H9 (cell line): ENCODE measurements around the gene ELANE. TPM values are rescaled to one million over a fixed set of nuclear protein-coding genes. Genes with fewer than 3 reads are reported as not detected.

Experiments used
- DNase-seq: peaks from one replicate; pipeline ENCODE4 v3.0.0-alpha.2; 2017
- H2AFZ ChIP-seq: one replicate; pipeline ENCODE4 v1.6.1; 2013; ENCODE audit warnings: mild to moderate bottlenecking, low read length, control low read depth, moderate library complexity
- H2AK5ac ChIP-seq: 2 replicates; pipeline ENCODE4 v1.6.1; 2013; ENCODE audit warnings: low read length, control low read depth, mixed read lengths; ENCODE audit not compliant: insufficient read length
- H2BK120ac ChIP-seq: one replicate; pipeline ENCODE4 v1.6.1; 2013; ENCODE audit warnings: low read depth, mild to moderate bottlenecking, low read length, control low read depth, inconsistent platforms; ENCODE audit not compliant: poor library complexity, severe bottlenecking
- H2BK12ac ChIP-seq: 2 replicates; pipeline ENCODE4 v1.6.1; 2013; ENCODE audit warnings: low read length, control low read depth, mixed read lengths, low read depth; ENCODE audit not compliant: insufficient read length
- H2BK15ac ChIP-seq: 2 replicates; pipeline ENCODE4 v1.6.1; 2013; ENCODE audit warnings: low read depth, low read length, control low read depth
- H2BK20ac ChIP-seq: one replicate; pipeline ENCODE4 v1.6.1; 2013; ENCODE audit warnings: low read depth, mild to moderate bottlenecking, low read length, control low read depth, inconsistent platforms; ENCODE audit not compliant: poor library complexity, severe bottlenecking
- H2BK5ac ChIP-seq: 2 replicates; pipeline ENCODE4 v1.6.1; 2013; ENCODE audit warnings: low read length, control low read depth, mixed read lengths; ENCODE audit not compliant: insufficient read length
- H3K14ac ChIP-seq: 2 replicates; pipeline ENCODE4 v1.6.1; 2013; ENCODE audit warnings: low read length, control low read depth; ENCODE audit not compliant: insufficient read depth
- H3K18ac ChIP-seq: 2 replicates; pipeline ENCODE4 v1.6.1; 2013; ENCODE audit warnings: low read depth, mild to moderate bottlenecking, mixed read lengths, low read length, control low read depth; ENCODE audit not compliant: insufficient read length
- H3K23ac ChIP-seq: 2 replicates; pipeline ENCODE4 v1.6.1; 2013; ENCODE audit warnings: low read length, control low read depth, mixed read lengths, low read depth; ENCODE audit not compliant: insufficient read length
- H3K23me2 ChIP-seq: 2 replicates; pipeline ENCODE4 v1.6.1; 2013; ENCODE audit warnings: low read depth, mild to moderate bottlenecking, mixed read lengths, low read length, control low read depth; ENCODE audit not compliant: insufficient read length, poor library complexity, severe bottlenecking
- H3K27ac ChIP-seq: 2 replicates; pipeline ENCODE4 v1.5.1; 2013; ENCODE audit warnings: low read length, control low read depth, mixed read lengths, low read depth; ENCODE audit not compliant: insufficient read length
- H3K27me3 ChIP-seq: 2 replicates; pipeline ENCODE4 v1.6.1; 2013; ENCODE audit warnings: low read length, control low read depth, inconsistent platforms; ENCODE audit not compliant: insufficient read depth
- H3K4ac ChIP-seq: 2 replicates; pipeline ENCODE4 v1.6.1; 2013; ENCODE audit warnings: low read depth, mild to moderate bottlenecking, control low read depth, inconsistent platforms, low read length, moderate library complexity
- H3K4me1 ChIP-seq: 2 replicates; pipeline ENCODE4 v1.6.1; 2013; ENCODE audit warnings: low read length, control low read depth, inconsistent platforms; ENCODE audit not compliant: insufficient read depth
- H3K4me2 ChIP-seq: 2 replicates; pipeline ENCODE4 v1.6.1; 2013; ENCODE audit warnings: low read length, control low read depth, mixed read lengths; ENCODE audit not compliant: insufficient read length, insufficient read depth
- H3K56ac ChIP-seq: 2 replicates; pipeline ENCODE4 v1.6.1; 2013; ENCODE audit warnings: low read depth, mild to moderate bottlenecking, mixed read lengths, low read length, control low read depth; ENCODE audit not compliant: insufficient read length
- H3K79me1 ChIP-seq: 2 replicates; pipeline ENCODE4 v1.6.1; 2013; ENCODE audit warnings: low read depth, mild to moderate bottlenecking, moderate library complexity, low read length, control low read depth, inconsistent platforms; ENCODE audit not compliant: insufficient read depth, poor library complexity, severe bottlenecking
- H3K79me2 ChIP-seq: 2 replicates; pipeline ENCODE4 v1.6.1; 2013; ENCODE audit warnings: low read length, control low read depth, inconsistent platforms; ENCODE audit not compliant: insufficient read depth
- H3K9ac ChIP-seq: 2 replicates; pipeline ENCODE4 v1.6.1; 2013; ENCODE audit warnings: low read length, control low read depth, mixed read lengths; ENCODE audit not compliant: insufficient read length; ENCODE audit errors: extremely low read depth
- H3K9me3 ChIP-seq: one replicate; pipeline ENCODE4 v1.6.1; 2013; ENCODE audit warnings: low read depth, low read length, inconsistent platforms; ENCODE audit not compliant: control insufficient read depth
- H3T11ph ChIP-seq: one replicate; pipeline ENCODE4 v1.6.1; 2013; ENCODE audit warnings: mild to moderate bottlenecking, low read length, control low read depth, inconsistent platforms
- H4K20me1 ChIP-seq: one replicate; pipeline ENCODE4 v1.6.1; 2013; ENCODE audit not compliant: control insufficient read depth, insufficient read length, insufficient read depth
- H4K5ac ChIP-seq: 2 replicates; pipeline ENCODE4 v1.6.1; 2013; ENCODE audit warnings: low read depth, mild to moderate bottlenecking, mixed read lengths, low read length, control low read depth; ENCODE audit not compliant: insufficient read length
- H4K8ac ChIP-seq: replicated peaks from 2 replicates; pipeline ENCODE4 v1.6.1; 2013; ENCODE audit warnings: low read length, control low read depth, mixed read lengths, low read depth; ENCODE audit not compliant: insufficient read length
- H4K91ac ChIP-seq: 2 replicates; pipeline ENCODE4 v1.6.1; 2013; ENCODE audit warnings: low read depth, mild to moderate bottlenecking, moderate library complexity, mixed read lengths, low read length, control low read depth; ENCODE audit not compliant: insufficient read length
- H3K27ac Mint-ChIP-seq, 3 experiments: 2 replicates in 2 of 3; 3 replicates in 1 of 3; pipeline ENCODE4 v1.8.0; 2020 to 2021; ENCODE audit warnings: mixed read lengths in 3 of 3, mild to moderate bottlenecking in 1 of 3, moderate library complexity in 1 of 3
- H3K27me3 Mint-ChIP-seq: 2 replicates; pipeline ENCODE4 v1.8.0; 2021; ENCODE audit warnings: low read depth, mild to moderate bottlenecking, moderate library complexity, mixed read lengths
- H3K36me3 Mint-ChIP-seq, 3 experiments: 2 replicates in 2 of 3; 3 replicates in 1 of 3; pipeline ENCODE4 v1.8.0; 2020 to 2021; ENCODE audit warnings: low read depth in 3 of 3, mixed read lengths in 3 of 3; ENCODE audit not compliant: insufficient read depth in 1 of 3
- H3K4me1 Mint-ChIP-seq, 2 experiments: 2 replicates each; pipeline ENCODE4 v1.8.0; 2020; ENCODE audit warnings: mixed read lengths in 2 of 2
- H3K4me3 Mint-ChIP-seq, 2 experiments: 2 replicates in 1 of 2; 3 replicates in 1 of 2; pipeline ENCODE4 v1.8.0; 2020 to 2021; ENCODE audit warnings: mild to moderate bottlenecking in 2 of 2, mixed read lengths in 2 of 2, moderate library complexity in 1 of 2
- H3K9me3 Mint-ChIP-seq, 2 experiments: 2 replicates in 1 of 2; 3 replicates in 1 of 2; pipeline ENCODE4 v1.8.0; 2020; ENCODE audit warnings: mild to moderate bottlenecking in 2 of 2, mixed read lengths in 2 of 2, moderate library complexity in 1 of 2
- WGBS: extraction: QIAGEN DNeasy Blood & Tissue Kit; methylation state at CpG from one replicate; pipeline ENCODE4 v1.1.7; 2013; ENCODE audit warnings: missing lambda C conversion rate, low lambda C conversion rate, mixed read lengths; ENCODE audit not compliant: insufficient read length; ENCODE audit errors: extremely low coverage; 5-methylcytosine and 5-hydroxymethylcytosine counted together
- total RNA-seq: library from RNA; stranded (reverse); gene quantifications from 2 replicates; pipeline ENCODE4 v1.2.1, GENCODE V29; 2021
- TF ChIP-seq, protein P1 (sequence below): fragments of 200-600 bp; sonication (generic); conservative IDR thresholded peaks from 3 replicates; pipeline ENCODE4 v1.8.0; 2021; ENCODE audit warnings: antibody characterized with exemption, mild to moderate bottlenecking

Gene ELANE
- total RNA-seq, 1 experiment from 2014 or later: not detected

DNA sequence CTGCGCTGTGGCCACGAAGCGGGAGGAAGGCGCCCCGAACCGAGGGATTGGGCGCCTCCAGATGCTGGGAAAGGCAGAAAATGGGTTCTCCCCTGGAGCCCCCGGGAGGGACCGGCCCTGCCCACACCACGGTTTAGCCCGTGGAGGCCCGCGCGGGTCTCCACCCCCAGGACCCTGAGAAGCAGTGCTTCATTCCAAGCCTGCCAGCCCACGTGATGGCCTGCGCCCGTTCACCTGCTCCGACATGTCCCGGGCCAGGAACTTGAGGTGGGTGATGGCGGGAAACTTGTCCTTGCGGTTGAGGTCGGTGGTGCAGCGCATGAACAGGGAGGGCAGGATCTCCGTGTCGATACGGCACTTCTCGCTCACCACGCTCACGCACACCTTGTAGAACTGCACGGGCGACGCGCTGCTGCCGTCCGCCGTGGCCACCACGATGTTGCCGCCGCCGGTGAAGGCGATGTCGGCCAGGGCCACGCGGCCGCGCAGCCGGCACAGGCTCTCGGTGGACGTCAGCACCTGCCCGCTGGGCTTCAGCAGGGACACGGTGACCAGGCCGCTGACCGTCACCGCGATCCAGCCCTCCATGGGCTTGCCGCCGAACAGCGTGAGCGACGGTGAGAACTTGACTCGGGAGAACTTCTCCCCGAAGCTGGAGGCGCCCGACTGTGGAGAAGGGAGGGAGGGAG, 33.6 kb downstream of the ELANE start:
- H3T11ph ChIP-seq: no peak overlapping the region
- H3K23me2 ChIP-seq: no peaks in the 10 kb centered on the region
- no peak overlapping the region for H3K9ac ChIP-seq
- WGBS: no CpG with 5 or more reads among the region's 64 CpGs
- H3K4me3 Mint-ChIP-seq: no peak overlapping the region
- no peak overlapping the region for H4K8ac ChIP-seq
- no peaks in the 10 kb centered on the region for H3K27me3 ChIP-seq
- H3K4ac ChIP-seq: no peak overlapping the region
- H3K4me1 ChIP-seq: no peaks in the 10 kb centered on the region
- no peak overlapping the region for H2BK5ac ChIP-seq
- no peaks in the 10 kb centered on the region for H3K9me3 Mint-ChIP-seq
- H2BK15ac ChIP-seq: no peak overlapping the region
- no peak overlapping the region for H2BK20ac ChIP-seq
- no peak overlapping the region for H3K56ac ChIP-seq
- H3K18ac ChIP-seq: no peak overlapping the region
- H3K27ac ChIP-seq: no peak overlapping the region
- no peak overlapping the region for H3K14ac ChIP-seq
- TF ChIP-seq, protein P1, sequence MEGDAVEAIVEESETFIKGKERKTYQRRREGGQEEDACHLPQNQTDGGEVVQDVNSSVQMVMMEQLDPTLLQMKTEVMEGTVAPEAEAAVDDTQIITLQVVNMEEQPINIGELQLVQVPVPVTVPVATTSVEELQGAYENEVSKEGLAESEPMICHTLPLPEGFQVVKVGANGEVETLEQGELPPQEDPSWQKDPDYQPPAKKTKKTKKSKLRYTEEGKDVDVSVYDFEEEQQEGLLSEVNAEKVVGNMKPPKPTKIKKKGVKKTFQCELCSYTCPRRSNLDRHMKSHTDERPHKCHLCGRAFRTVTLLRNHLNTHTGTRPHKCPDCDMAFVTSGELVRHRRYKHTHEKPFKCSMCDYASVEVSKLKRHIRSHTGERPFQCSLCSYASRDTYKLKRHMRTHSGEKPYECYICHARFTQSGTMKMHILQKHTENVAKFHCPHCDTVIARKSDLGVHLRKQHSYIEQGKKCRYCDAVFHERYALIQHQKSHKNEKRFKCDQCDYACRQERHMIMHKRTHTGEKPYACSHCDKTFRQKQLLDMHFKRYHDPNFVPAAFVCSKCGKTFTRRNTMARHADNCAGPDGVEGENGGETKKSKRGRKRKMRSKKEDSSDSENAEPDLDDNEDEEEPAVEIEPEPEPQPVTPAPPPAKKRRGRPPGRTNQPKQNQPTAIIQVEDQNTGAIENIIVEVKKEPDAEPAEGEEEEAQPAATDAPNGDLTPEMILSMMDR: no peak
- no peak overlapping the region for H4K91ac ChIP-seq
- no peak overlapping the region for H3K23ac ChIP-seq
- no peaks in the 10 kb centered on the region for H3K9me3 ChIP-seq
- no peak overlapping the region for H4K5ac ChIP-seq
- H2AFZ ChIP-seq: no peak overlapping the region
- DNase-seq: no peak
- H2BK12ac ChIP-seq: no peak overlapping the region
- H3K4me1 Mint-ChIP-seq: no peaks in the 10 kb centered on the region
- H3K79me2 ChIP-seq: no peaks in the 10 kb centered on the region
- peaks cover 16 to 65% (median 53%) of the 10 kb centered on the region in 3 experiments for H3K36me3 Mint-ChIP-seq
- no peak overlapping the region for H2AK5ac ChIP-seq
- H3K79me1 ChIP-seq: no peaks in the 10 kb centered on the region
- H3K27ac Mint-ChIP-seq: no peak overlapping the region
- H3K27me3 Mint-ChIP-seq: no peaks in the 10 kb centered on the region
- H4K20me1 ChIP-seq: peaks cover 2% of the 10 kb centered on the region
- H2BK120ac ChIP-seq: no peak overlapping the region
- no peak overlapping the region for H3K4me2 ChIP-seq
